ENCODE data around the gene MS4A3. TPM values are rescaled to one million over a fixed set of nuclear protein-coding genes. Genes with fewer than 3 reads are reported as not detected.

MS4A3 gene
- total and polyA plus RNA-seq, 10 of the 15 experiments (the other 5 are each of a cell fraction or from before 2014, with no cell fraction given): 0.13 TPM; not detected in 9

DNA sequence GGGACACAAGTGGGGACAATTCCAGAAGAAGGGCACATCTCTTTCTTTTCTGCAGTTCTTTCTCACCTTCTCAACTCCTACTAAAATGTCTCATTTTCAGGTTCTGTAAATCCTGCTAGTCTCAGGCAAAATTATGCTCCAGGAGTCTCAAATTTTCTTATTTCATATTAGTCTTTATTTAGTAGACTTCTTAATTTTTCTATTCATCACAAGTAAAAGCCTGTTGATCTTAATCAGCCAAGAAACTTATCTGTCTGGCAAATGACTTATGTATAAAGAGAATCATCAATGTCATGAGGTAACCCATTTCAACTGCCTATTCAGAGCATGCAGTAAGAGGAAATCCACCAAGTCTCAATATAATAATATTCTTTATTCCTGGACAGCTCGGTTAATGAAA, 31.9 kb downstream of the MS4A3 start, which contains the start of gene MS4A2 (continued):
- TF ChIP-seq, protein P1, sequence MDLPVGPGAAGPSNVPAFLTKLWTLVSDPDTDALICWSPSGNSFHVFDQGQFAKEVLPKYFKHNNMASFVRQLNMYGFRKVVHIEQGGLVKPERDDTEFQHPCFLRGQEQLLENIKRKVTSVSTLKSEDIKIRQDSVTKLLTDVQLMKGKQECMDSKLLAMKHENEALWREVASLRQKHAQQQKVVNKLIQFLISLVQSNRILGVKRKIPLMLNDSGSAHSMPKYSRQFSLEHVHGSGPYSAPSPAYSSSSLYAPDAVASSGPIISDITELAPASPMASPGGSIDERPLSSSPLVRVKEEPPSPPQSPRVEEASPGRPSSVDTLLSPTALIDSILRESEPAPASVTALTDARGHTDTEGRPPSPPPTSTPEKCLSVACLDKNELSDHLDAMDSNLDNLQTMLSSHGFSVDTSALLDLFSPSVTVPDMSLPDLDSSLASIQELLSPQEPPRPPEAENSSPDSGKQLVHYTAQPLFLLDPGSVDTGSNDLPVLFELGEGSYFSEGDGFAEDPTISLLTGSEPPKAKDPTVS (IDR thresholded peaks at IDR 0.05; ENCODE audit: low read depth, low read length): no peak
- TF ChIP-seq SREBF2 (IDR thresholded peaks at IDR 0.05; ENCODE audit: low read length) (no peak), NFIC (IDR thresholded peaks at IDR 0.05; ENCODE audit: low read depth, low read length) (no peak), ZNF274 (IDR thresholded peaks at IDR 0.05; ENCODE audit: insufficient read depth, insufficient read length) (no peak), YBX1 (IDR thresholded peaks at IDR 0.05) (no peak), TCF7 (IDR thresholded peaks at IDR 0.05; ENCODE audit: borderline replicate concordance) (no peak), NR2F1 (conservative IDR thresholded peaks at IDR 0.05) (no peak), EZH2 (IDR thresholded peaks at IDR 0.05; ENCODE audit: borderline replicate concordance, control insufficient read depth, low read depth, low read length) (no peak), TBL1XR1 (IDR thresholded peaks at IDR 0.05; ENCODE audit: low read depth, low read length) (no peak)
- TF ChIP-seq, protein P2, sequence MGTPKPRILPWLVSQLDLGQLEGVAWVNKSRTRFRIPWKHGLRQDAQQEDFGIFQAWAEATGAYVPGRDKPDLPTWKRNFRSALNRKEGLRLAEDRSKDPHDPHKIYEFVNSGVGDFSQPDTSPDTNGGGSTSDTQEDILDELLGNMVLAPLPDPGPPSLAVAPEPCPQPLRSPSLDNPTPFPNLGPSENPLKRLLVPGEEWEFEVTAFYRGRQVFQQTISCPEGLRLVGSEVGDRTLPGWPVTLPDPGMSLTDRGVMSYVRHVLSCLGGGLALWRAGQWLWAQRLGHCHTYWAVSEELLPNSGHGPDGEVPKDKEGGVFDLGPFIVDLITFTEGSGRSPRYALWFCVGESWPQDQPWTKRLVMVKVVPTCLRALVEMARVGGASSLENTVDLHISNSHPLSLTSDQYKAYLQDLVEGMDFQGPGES (IDR thresholded peaks at IDR 0.05): no peak

DNA sequence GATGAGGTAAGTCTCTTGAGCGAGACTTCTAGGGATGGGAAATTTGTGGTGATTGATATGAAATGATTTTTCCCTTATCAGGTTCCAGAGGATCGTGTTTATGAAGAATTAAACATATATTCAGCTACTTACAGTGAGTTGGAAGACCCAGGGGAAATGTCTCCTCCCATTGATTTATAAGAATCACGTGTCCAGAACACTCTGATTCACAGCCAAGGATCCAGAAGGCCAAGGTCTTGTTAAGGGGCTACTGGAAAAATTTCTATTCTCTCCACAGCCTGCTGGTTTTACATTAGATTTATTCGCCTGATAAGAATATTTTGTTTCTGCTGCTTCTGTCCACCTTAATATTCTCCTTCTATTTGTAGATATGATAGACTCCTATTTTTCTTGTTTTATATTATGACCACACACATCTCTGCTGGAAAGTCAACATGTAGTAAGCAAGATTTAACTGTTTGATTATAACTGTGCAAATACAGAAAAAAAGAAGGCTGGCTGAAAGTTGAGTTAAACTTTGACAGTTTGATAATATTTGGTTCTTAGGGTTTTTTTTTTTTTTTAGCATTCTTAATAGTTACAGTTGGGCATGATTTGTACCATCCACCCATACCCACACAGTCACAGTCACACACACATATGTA, 39.1 kb downstream of the MS4A3 start:
- H2AFZ ChIP-seq (ENCODE audit: control insufficient read depth, low read depth, low read length): no peak overlapping the region
- no peaks in the 10 kb centered on the region for H3K4me1 ChIP-seq (ENCODE audit: control insufficient read depth, insufficient read depth, low read length)
- ChIA-PET POLR2A (no interaction called here), SMC1A (ENCODE audit: uncharacterized antibody, unreplicated experiment) (no interaction called here), RAD21 (ENCODE audit: unreplicated experiment) (no interaction called here), CTCF (no interaction called here)
- no peak overlapping the region for H3K4me3 ChIP-seq
- H3K9me3 ChIP-seq (replicated peaks; ENCODE audit: control insufficient read depth, insufficient read depth, low read length): no peaks in the 10 kb centered on the region
- in situ Hi-C loops (cut with MboI): no loop called here
- no peak overlapping the region for H3K4me2 ChIP-seq (ENCODE audit: control insufficient read depth, insufficient read depth)
- no peak overlapping the region for H3K9ac ChIP-seq (ENCODE audit: control insufficient read depth, insufficient read depth, low read length)
- no peaks in the 10 kb centered on the region for H3K27me3 ChIP-seq (replicated peaks in 1 of 2; ENCODE audit: control insufficient read depth in 2 of 2, insufficient read depth in 2 of 2, low read length in 1 of 2)
- 12% methylated on average over 4 of the region's 4 CpGs for WGBS (ENCODE audit: insufficient coverage, insufficient replicate concordance, low lambda C conversion rate, missing lambda C conversion rate)
- BruUV-seq (replicated peaks): no TSS peak
- intact Hi-C loops (cut with micrococcal nuclease; ENCODE audit: unreplicated experiment): no loop called here
- ATAC-seq (no peak), DNase-seq (ENCODE audit: low read depth, low spot score) (no peak), FAIRE-seq (no peak)
- no peaks in the 10 kb centered on the region for H3K36me3 ChIP-seq (ENCODE audit: control insufficient read depth in 2 of 2, insufficient read depth in 2 of 2, low read length in 1 of 2)
- H3K27ac ChIP-seq (ENCODE audit: control insufficient read depth, insufficient read depth): no peak overlapping the region
- H4K20me1 ChIP-seq (ENCODE audit: control insufficient read depth, insufficient read depth): no peaks in the 10 kb centered on the region
- H3K79me2 ChIP-seq (ENCODE audit: control insufficient read depth, insufficient read depth, low read length): no peaks in the 10 kb centered on the region
- TF ChIP-seq JUNB (IDR thresholded peaks at IDR 0.05): no peak
- TF ChIP-seq, protein P3, sequence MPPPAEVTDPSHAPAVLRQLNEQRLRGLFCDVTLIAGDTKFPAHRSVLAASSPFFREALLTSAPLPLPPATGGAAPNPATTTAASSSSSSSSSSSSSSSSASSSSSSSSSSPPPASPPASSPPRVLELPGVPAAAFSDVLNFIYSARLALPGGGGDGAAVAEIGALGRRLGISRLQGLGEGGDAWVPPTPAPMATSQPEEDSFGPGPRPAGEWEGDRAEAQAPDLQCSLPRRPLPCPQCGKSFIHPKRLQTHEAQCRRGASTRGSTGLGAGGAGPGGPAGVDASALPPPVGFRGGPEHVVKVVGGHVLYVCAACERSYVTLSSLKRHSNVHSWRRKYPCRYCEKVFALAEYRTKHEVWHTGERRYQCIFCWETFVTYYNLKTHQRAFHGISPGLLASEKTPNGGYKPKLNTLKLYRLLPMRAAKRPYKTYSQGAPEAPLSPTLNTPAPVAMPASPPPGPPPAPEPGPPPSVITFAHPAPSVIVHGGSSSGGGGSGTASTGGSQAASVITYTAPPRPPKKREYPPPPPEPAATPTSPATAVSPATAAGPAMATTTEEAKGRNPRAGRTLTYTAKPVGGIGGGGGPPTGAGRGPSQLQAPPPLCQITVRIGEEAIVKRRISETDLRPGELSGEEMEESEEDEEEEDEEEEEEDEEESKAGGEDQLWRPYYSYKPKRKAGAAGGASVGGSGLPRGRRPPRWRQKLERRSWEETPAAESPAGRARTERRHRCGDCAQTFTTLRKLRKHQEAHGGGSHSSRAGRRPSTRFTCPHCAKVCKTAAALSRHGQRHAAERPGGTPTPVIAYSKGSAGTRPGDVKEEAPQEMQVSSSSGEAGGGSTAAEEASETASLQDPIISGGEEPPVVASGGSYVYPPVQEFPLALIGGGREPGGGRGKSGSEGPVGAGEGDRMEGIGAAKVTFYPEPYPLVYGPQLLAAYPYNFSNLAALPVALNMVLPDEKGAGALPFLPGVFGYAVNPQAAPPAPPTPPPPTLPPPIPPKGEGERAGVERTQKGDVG (CRISPR knock-in tag; IDR thresholded peaks at IDR 0.05): no peak
- TF ChIP-seq CREM (IDR thresholded peaks at IDR 0.05; ENCODE audit: low read depth): no peak
- TF ChIP-seq RAD21 (IDR thresholded peaks at IDR 0.05; ENCODE audit: insufficient read depth, low read depth, low read length): no peak
- TF ChIP-seq, protein P4, sequence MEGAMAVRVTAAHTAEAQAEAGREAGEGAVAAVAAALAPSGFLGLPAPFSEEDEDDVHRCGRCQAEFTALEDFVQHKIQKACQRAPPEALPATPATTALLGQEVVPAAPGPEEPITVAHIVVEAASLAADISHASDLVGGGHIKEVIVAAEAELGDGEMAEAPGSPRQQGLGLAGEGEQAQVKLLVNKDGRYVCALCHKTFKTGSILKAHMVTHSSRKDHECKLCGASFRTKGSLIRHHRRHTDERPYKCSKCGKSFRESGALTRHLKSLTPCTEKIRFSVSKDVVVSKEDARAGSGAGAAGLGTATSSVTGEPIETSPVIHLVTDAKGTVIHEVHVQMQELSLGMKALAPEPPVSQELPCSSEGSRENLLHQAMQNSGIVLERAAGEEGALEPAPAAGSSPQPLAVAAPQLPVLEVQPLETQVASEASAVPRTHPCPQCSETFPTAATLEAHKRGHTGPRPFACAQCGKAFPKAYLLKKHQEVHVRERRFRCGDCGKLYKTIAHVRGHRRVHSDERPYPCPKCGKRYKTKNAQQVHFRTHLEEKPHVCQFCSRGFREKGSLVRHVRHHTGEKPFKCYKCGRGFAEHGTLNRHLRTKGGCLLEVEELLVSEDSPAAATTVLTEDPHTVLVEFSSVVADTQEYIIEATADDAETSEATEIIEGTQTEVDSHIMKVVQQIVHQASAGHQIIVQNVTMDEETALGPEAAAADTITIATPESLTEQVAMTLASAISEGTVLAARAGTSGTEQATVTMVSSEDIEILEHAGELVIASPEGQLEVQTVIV (IDR thresholded peaks at IDR 0.05; ENCODE audit: borderline replicate concordance, partially characterized antibody): no peak
- TF ChIP-seq ZNF384 (IDR thresholded peaks at IDR 0.05; ENCODE audit: borderline replicate concordance, low read depth, low read length): no peak

Data from GM12878 (cell line).